Measurements from ENCODE around the gene UBASH3B.

Gene UBASH3B

GRCh38 chr11:122695076-122695615 is 39.6 kb downstream of the UBASH3B start:
- no peak for DNase-seq (ENCODE audit: low read depth)
- no peak overlapping the region for H3K4me3 ChIP-seq (ENCODE audit: low read depth, low read length)
- TF ChIP-seq CTCF (IDR thresholded peaks at IDR 0.05; ENCODE audit: low read depth, low read length, missing control alignments), result no peak

- H3K4me3 ChIP-seq (ENCODE audit: low read depth, low read length), result no peak overlapping the region
- no peak for TF ChIP-seq CTCF (IDR thresholded peaks at IDR 0.05; ENCODE audit: low read depth, low read length, missing control alignments)
- no peak for DNase-seq (ENCODE audit: low read depth)
Measured at GRCh38 chr11:122696662-122697061, 41.1 kb downstream of the UBASH3B start.

- H3K4me3 ChIP-seq (ENCODE audit: low read depth, low read length), result no peak overlapping the region
- TF ChIP-seq CTCF (IDR thresholded peaks at IDR 0.05; ENCODE audit: low read depth, low read length, missing control alignments), result no peak
- DNase-seq (ENCODE audit: low read depth), result peak; percentile 55
Measured at GRCh38 chr11:122697636-122698167, 42.2 kb downstream of the UBASH3B start.

- H3K4me3 ChIP-seq (ENCODE audit: low read depth, low read length), result no peak overlapping the region
- no peak for DNase-seq (ENCODE audit: low read depth)
- TF ChIP-seq CTCF (IDR thresholded peaks at IDR 0.05; ENCODE audit: low read depth, low read length, missing control alignments), result no peak
Measured at GRCh38 chr11:122698392-122698791, 42.9 kb downstream of the UBASH3B start.

GRCh38 chr11:122700666-122701065 is 45.1 kb downstream of the UBASH3B start:
- H3K4me3 ChIP-seq (ENCODE audit: low read depth, low read length), result no peak overlapping the region
- no peak for TF ChIP-seq CTCF (IDR thresholded peaks at IDR 0.05; ENCODE audit: low read depth, low read length, missing control alignments)
- no peak for DNase-seq (ENCODE audit: low read depth)

- no peak for TF ChIP-seq CTCF (IDR thresholded peaks at IDR 0.05; ENCODE audit: low read depth, low read length, missing control alignments)
- no peak overlapping the region for H3K4me3 ChIP-seq (ENCODE audit: low read depth, low read length)
- DNase-seq (ENCODE audit: low read depth), result no peak
Measured at GRCh38 chr11:122701143-122701542, 45.6 kb downstream of the UBASH3B start.

Measured in GM12864 (cell line).